Upper lobe of right lung (tissue), 1 donor: ENCODE results near the gene RNF214. TPM values are rescaled to one million over a fixed set of nuclear protein-coding genes. Genes with fewer than 3 reads are reported as not detected.

Source experiments
- ATAC-seq: fragments of 200-7000 bp; cut with Tn5 transposase; one replicate; pipeline ENCODE4 v1.9.1; 2020; ENCODE audit warnings: mild to moderate bottlenecking, moderate library complexity
- DNase-seq: peaks from one replicate; pipeline ENCODE4 v3.0.0-alpha.2; 2020
- H3K27ac ChIP-seq: fragments of 200-600 bp; one replicate; pipeline ENCODE4 v1.8.0; 2022
- H3K27me3 ChIP-seq: fragments of 200-600 bp; one replicate; pipeline ENCODE4 v1.8.0; 2022; ENCODE audit warnings: mild to moderate bottlenecking
- H3K36me3 ChIP-seq: fragments of 200-600 bp; one replicate; pipeline ENCODE4 v1.8.0; 2022
- H3K4me1 ChIP-seq: fragments of 200-600 bp; one replicate; pipeline ENCODE4 v1.8.0; 2022
- H3K4me3 ChIP-seq: fragments of 200-600 bp; one replicate; pipeline ENCODE4 v1.8.0; 2022; ENCODE audit warnings: mild to moderate bottlenecking
- H3K9me3 ChIP-seq: fragments of 200-600 bp; one replicate; pipeline ENCODE4 v1.8.0; 2022
- CTCF ChIP-seq: fragments of 200-600 bp; IDR thresholded peaks from one replicate; pipeline ENCODE4 v1.8.0; 2022; ENCODE audit warnings: antibody characterized with exemption
- intact Hi-C: fragments of 100-400 bp; cut with DNase I; formaldehyde crosslinking; loops from one replicate; pipeline ENCODE4 v1.11.0; 2022
- total RNA-seq: library from RNA; stranded (reverse); fragmentation: NEBNext Ultra II Directional; extraction: Animal tissue kit (Norgen Biotek cat#: 25700); gene quantifications from one replicate; pipeline ENCODE4 v1.2.1, GENCODE V29; 2021
- donor health status: DM: no; HTN: yes; CAD: no; lungs with severe emphysema.

The RNF214 gene
- total RNA-seq, 1 donor from 2014 or later = 27.1 TPM

GRCh38 chr11:117226388-117227385, 5.8 kb upstream of the RNF214 start:
- H3K36me3 ChIP-seq = peaks cover 72% of the 10 kb centered on the region
- no peak overlapping the region for H3K27ac ChIP-seq
- no peak overlapping the region for H3K4me3 ChIP-seq
- H3K27me3 ChIP-seq = no peaks in the 10 kb centered on the region
- ATAC-seq (peak; percentile 93), DNase-seq (no peak)
- intact Hi-C loops = loop anchor here (10.0 kb wide), 1 partner anchor 122 kb away; no protein-coding TSS in a partner anchor
- peak; percentile 85 for TF ChIP-seq CTCF
- H3K9me3 ChIP-seq = no peaks in the 10 kb centered on the region
- peaks cover 14% of the 10 kb centered on the region for H3K4me1 ChIP-seq

- no peaks in the 10 kb centered on the region for H3K9me3 ChIP-seq
- H3K27me3 ChIP-seq = no peaks in the 10 kb centered on the region
- peaks cover 65% of the 10 kb centered on the region for H3K36me3 ChIP-seq
- peaks cover 14% of the 10 kb centered on the region for H3K4me1 ChIP-seq
- H3K4me3 ChIP-seq = no peak overlapping the region
- no peak for TF ChIP-seq CTCF
- ATAC-seq (no peak), DNase-seq (no peak)
- no peak overlapping the region for H3K27ac ChIP-seq
- intact Hi-C loops = loop anchor here (10.0 kb wide), 1 partner anchor 123 kb away; no protein-coding TSS in a partner anchor
These were observed 4.4 kb upstream of the RNF214 start for GRCh38 chr11:117228091-117228490.

- no peak for TF ChIP-seq CTCF
- Histone ChIP-seq H3K36me3 (peaks cover 52% of the 10 kb centered on the region), H3K4me1 (peaks cover 14% of the 10 kb centered on the region), H3K27me3 (no peaks in the 10 kb centered on the region), H3K27ac (no peak overlapping the region), H3K4me3 (no peak overlapping the region), H3K9me3 (no peaks in the 10 kb centered on the region)
- DNase-seq (no peak), ATAC-seq (no peak)
- intact Hi-C loops = loop anchor here (10.0 kb wide), 1 partner anchor 125 kb away; no protein-coding TSS in a partner anchor
These were observed 3.1 kb upstream of the RNF214 start for GRCh38 chr11:117229411-117229810.

GRCh38 chr11:117229931-117230285, 2.6 kb upstream of the RNF214 start:
- intact Hi-C loops = loop anchor here (10.0 kb wide), 1 partner anchor 125 kb away; no protein-coding TSS in a partner anchor
- TF ChIP-seq CTCF = no peak
- ATAC-seq (no peak), DNase-seq (no peak)
- Histone ChIP-seq H3K27me3 (no peaks in the 10 kb centered on the region), H3K4me1 (peaks cover 14% of the 10 kb centered on the region), H3K36me3 (peaks cover 49% of the 10 kb centered on the region), H3K9me3 (no peaks in the 10 kb centered on the region), H3K4me3 (no peak overlapping the region), H3K27ac (peak overlapping the region; percentile 36)

- Histone ChIP-seq H3K9me3 (no peaks in the 10 kb centered on the region), H3K27ac (peak overlapping the region; percentile 36), H3K4me3 (peak overlapping the region; percentile 92), H3K4me1 (peaks cover 14% of the 10 kb centered on the region), H3K27me3 (no peaks in the 10 kb centered on the region), H3K36me3 (peaks cover 44% of the 10 kb centered on the region)
- no peak for TF ChIP-seq CTCF
- intact Hi-C loops = no loop called here
- no peak for DNase-seq
- no peak for ATAC-seq
These were observed 2.0 kb upstream of the RNF214 start for GRCh38 chr11:117230286-117230961.
